ENCODE results near the gene PRDM8.

- TF ChIP-seq CTCF (IDR thresholded peaks at IDR 0.05) = no peak
- TF ChIP-seq POLR2AphosphoS5 (IDR thresholded peaks at IDR 0.05; ENCODE audit: low read depth, low read length) = no peak
- no peak for TF ChIP-seq REST (IDR thresholded peaks at IDR 0.05; ENCODE audit: insufficient read depth in 1 of 2, low read depth in 2 of 2, low read length in 1 of 2)
- no peak for TF ChIP-seq SIN3A (IDR thresholded peaks at IDR 0.05; ENCODE audit: borderline replicate concordance, insufficient read depth, low read depth, low read length)
Measured at GRCh38 chr4:80226094-80226493, 28.8 kb downstream of the PRDM8 start.
